NCI-H1694 treated with DMSO at 0.1 percent for 48 hours (cell line): ENCODE results near the gene FAM222A.

Source experiments
- DNase-seq: peaks from one replicate; lab custom pipeline; 2025; lab: John Stamatoyannopoulos, UW

Gene FAM222A

GRCh38 chr12:109802828-109803227 lies 89.2 kb downstream of the FAM222A start:
- DNase-seq = no peak

GRCh38 chr12:109803678-109804077 lies 90.1 kb downstream of the FAM222A start:
- DNase-seq = no peak

- DNase-seq = peak; percentile 12
These were observed 91.5 kb downstream of the FAM222A start for GRCh38 chr12:109804820-109805761.

GRCh38 chr12:109807954-109808643 lies 94.5 kb downstream of the FAM222A start:
- no peak for DNase-seq

- no peak for DNase-seq
These were observed 95.4 kb downstream of the FAM222A start for GRCh38 chr12:109808876-109809646.

- DNase-seq = no peak
These were observed 97.5 kb downstream of the FAM222A start for GRCh38 chr12:109810954-109811623.

GRCh38 chr12:109811624-109811995 lies 98.0 kb downstream of the FAM222A start:
- DNase-seq = no peak

GRCh38 chr12:109813810-109814416 lies 100.3 kb downstream of the FAM222A start:
- DNase-seq = no peak

GRCh38 chr12:109814600-109815150 lies 101.0 kb downstream of the FAM222A start:
- no peak for DNase-seq

GRCh38 chr12:109815225-109815624 lies 101.6 kb downstream of the FAM222A start:
- no peak for DNase-seq

GRCh38 chr12:109815757-109816617 lies 102.4 kb downstream of the FAM222A start:
- no peak for DNase-seq

GRCh38 chr12:109816870-109817269 lies 103.2 kb downstream of the FAM222A start:
- DNase-seq = no peak

- DNase-seq = no peak
These were observed 104.1 kb downstream of the FAM222A start for GRCh38 chr12:109817627-109818231.

- no peak for DNase-seq
These were observed 104.6 kb downstream of the FAM222A start for GRCh38 chr12:109818253-109818652.

- peak; percentile 14 for DNase-seq
These were observed 105.4 kb downstream of the FAM222A start for GRCh38 chr12:109818905-109819500.
